HG03342 (cell line): ENCODE data around the gene TEX51.

Experiments used
- ATAC-seq: cut with Tn5 transposase; IDR thresholded peaks from one replicate; pipeline ENCODE4 v1.9.1; 2021; ENCODE audit warnings: mild to moderate bottlenecking, moderate library complexity; ENCODE audit not compliant: unreplicated experiment

The TEX51 gene

GRCh38 chr2:126898636-126899035 is at the start of gene TEX51:
TSS of gene TEX51 (plus strand) at chr2:126898890. CDS start at chr2:126898919, 29 bp downstream.
- no peak for ATAC-seq

GRCh38 chr2:126849054-126849453 is 49.6 kb upstream of the TEX51 start:
- no peak for ATAC-seq

- no peak for ATAC-seq
Observed at GRCh38 chr2:126849486-126849885, 49.2 kb upstream of the TEX51 start.

GRCh38 chr2:126849991-126850535 is 48.6 kb upstream of the TEX51 start:
- ATAC-seq: no peak

- ATAC-seq: no peak
Observed at GRCh38 chr2:126850940-126851339, 47.8 kb upstream of the TEX51 start.

- ATAC-seq: no peak
Observed at GRCh38 chr2:126851756-126852155, 46.9 kb upstream of the TEX51 start.

- no peak for ATAC-seq
Observed at GRCh38 chr2:126852361-126852760, 46.3 kb upstream of the TEX51 start.

GRCh38 chr2:126855606-126856005 is 43.1 kb upstream of the TEX51 start:
- ATAC-seq: no peak

GRCh38 chr2:126856403-126856802 is 42.3 kb upstream of the TEX51 start:
- ATAC-seq: no peak

GRCh38 chr2:126857502-126857901 is 41.2 kb upstream of the TEX51 start:
- no peak for ATAC-seq

GRCh38 chr2:126858013-126858412 is 40.7 kb upstream of the TEX51 start:
- no peak for ATAC-seq

- ATAC-seq: no peak
Observed at GRCh38 chr2:126858436-126858835, 40.3 kb upstream of the TEX51 start.

- ATAC-seq: no peak
Observed at GRCh38 chr2:126858991-126859390, 39.7 kb upstream of the TEX51 start.

- no peak for ATAC-seq
Observed at GRCh38 chr2:126859631-126860030, 39.1 kb upstream of the TEX51 start.

GRCh38 chr2:126860385-126860784 is 38.3 kb upstream of the TEX51 start:
- no peak for ATAC-seq

- ATAC-seq: no peak
Observed at GRCh38 chr2:126862730-126863129, 36.0 kb upstream of the TEX51 start.

GRCh38 chr2:126863336-126864015 is 35.2 kb upstream of the TEX51 start:
- ATAC-seq: no peak

GRCh38 chr2:126864861-126865260 is 33.8 kb upstream of the TEX51 start:
- no peak for ATAC-seq

- no peak for ATAC-seq
Observed at GRCh38 chr2:126866451-126866850, 32.2 kb upstream of the TEX51 start.

- ATAC-seq: no peak
Observed at GRCh38 chr2:126874961-126875360, 23.7 kb upstream of the TEX51 start.

GRCh38 chr2:126876631-126877030 is 22.1 kb upstream of the TEX51 start:
- ATAC-seq: no peak

GRCh38 chr2:126877041-126877440 is 21.6 kb upstream of the TEX51 start:
- ATAC-seq: no peak
